Measurements from ENCODE around the gene PKD1L1.
"Not testable (repeated sequence)": the region's sequence is repeated elsewhere in the genome, so short reads cannot be mapped to it uniquely, and the experiment has no call there.

The PKD1L1 gene

GRCh38 chr7:47988496-47989386 lies 40.5 kb upstream of the PKD1L1 start:
- H3K9ac ChIP-seq (ENCODE audit: insufficient read length) = no peak overlapping the region
- H3K36me3 ChIP-seq (ENCODE audit: insufficient read depth, low read length) = no peaks in the 10 kb centered on the region
- H3K4me3 ChIP-seq = no peak overlapping the region
- TF ChIP-seq POLR2AphosphoS5 (IDR thresholded peaks at IDR 0.05; ENCODE audit: borderline replicate concordance, low read depth, low read length) (no peak), FOXP2 (optimal IDR thresholded peaks at IDR 0.05; ENCODE audit: control extremely low read depth, extremely low read length, insufficient read depth) (no peak), EZH2 (IDR thresholded peaks at IDR 0.05) (no peak)
- H3K9me3 ChIP-seq (ENCODE audit: low read depth, low read length) = no peaks in the 10 kb centered on the region
- H3K27ac ChIP-seq = no peak overlapping the region
- DNase-seq (ENCODE audit: low read depth, low spot score) = no peak

GRCh38 chr7:47982610-47983009 lies 34.3 kb upstream of the PKD1L1 start:
- TF ChIP-seq FOXP2 (optimal IDR thresholded peaks at IDR 0.05; ENCODE audit: control extremely low read depth, extremely low read length, insufficient read depth) (no peak), EZH2 (IDR thresholded peaks at IDR 0.05) (no peak), POLR2AphosphoS5 (IDR thresholded peaks at IDR 0.05; ENCODE audit: borderline replicate concordance, low read depth, low read length) (no peak)
- Histone ChIP-seq H3K27ac (no peak overlapping the region), H3K36me3 (ENCODE audit: insufficient read depth, low read length) (peaks cover 10% of the 10 kb centered on the region), H3K9me3 (ENCODE audit: low read depth, low read length) (no peaks in the 10 kb centered on the region), H3K4me3 (no peak overlapping the region), H3K9ac (ENCODE audit: insufficient read length) (no peak overlapping the region)
- DNase-seq (ENCODE audit: low read depth, low spot score) = no peak

DNA sequence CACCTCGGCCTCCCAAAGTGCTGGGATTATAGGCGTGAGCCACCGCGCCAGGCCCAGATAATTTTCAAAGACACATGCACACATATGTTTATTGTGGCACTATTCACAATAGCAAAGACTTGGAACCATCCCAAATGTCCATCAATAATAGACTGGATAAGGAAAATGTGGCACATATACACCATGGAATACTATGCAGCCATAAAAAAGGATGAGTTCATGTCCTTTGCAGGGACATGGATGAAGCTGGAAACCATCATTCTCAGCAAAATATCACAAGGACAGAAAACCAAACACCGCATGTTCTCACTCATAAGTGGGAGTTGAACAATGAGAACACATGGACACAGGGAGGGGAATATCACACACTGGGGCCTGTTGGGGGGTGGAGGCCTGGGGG lies 32.4 kb upstream of the PKD1L1 start:
- not testable (repeated sequence) for H3K4me3 ChIP-seq; DNase-seq (ENCODE audit: low read depth, low spot score); H3K27ac ChIP-seq; H3K9ac ChIP-seq (ENCODE audit: insufficient read length); H3K9me3 ChIP-seq (ENCODE audit: low read depth, low read length)
- H3K36me3 ChIP-seq (ENCODE audit: insufficient read depth, low read length) = peaks cover 29% of the 10 kb centered on the region

DNA sequence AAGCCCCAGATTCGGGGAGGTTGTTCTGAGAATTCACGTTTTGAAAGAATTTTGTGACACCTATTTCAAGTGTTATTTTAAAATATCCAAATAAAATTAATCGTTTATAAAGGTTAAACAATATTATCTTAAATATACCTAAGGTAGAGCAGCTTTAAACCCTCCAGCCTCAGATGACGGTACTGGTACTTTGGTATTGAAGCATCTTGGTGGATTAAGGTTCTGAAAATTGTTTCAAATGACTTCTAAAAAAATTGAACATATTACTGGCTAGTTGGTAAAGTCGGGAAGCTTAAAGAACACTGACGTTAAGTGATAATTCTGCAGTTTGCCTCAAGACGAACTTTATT lies 31.5 kb upstream of the PKD1L1 start:
- TF ChIP-seq FOXP2 (optimal IDR thresholded peaks at IDR 0.05; ENCODE audit: control extremely low read depth, extremely low read length, insufficient read depth) = no peak
- TF ChIP-seq POLR2AphosphoS5 (IDR thresholded peaks at IDR 0.05; ENCODE audit: borderline replicate concordance, low read depth, low read length) = no peak
- Histone ChIP-seq H3K4me3 (peak overlapping the region; percentile 95), H3K27ac (peak overlapping the region; percentile 44; the same call in 1 of the 2 replicates), H3K9me3 (ENCODE audit: low read depth, low read length) (no peaks in the 10 kb centered on the region), H3K9ac (ENCODE audit: insufficient read length) (no peak overlapping the region), H3K36me3 (ENCODE audit: insufficient read depth, low read length) (peaks cover 37% of the 10 kb centered on the region)
- DNase-seq (ENCODE audit: low read depth, low spot score) = no peak

DNA sequence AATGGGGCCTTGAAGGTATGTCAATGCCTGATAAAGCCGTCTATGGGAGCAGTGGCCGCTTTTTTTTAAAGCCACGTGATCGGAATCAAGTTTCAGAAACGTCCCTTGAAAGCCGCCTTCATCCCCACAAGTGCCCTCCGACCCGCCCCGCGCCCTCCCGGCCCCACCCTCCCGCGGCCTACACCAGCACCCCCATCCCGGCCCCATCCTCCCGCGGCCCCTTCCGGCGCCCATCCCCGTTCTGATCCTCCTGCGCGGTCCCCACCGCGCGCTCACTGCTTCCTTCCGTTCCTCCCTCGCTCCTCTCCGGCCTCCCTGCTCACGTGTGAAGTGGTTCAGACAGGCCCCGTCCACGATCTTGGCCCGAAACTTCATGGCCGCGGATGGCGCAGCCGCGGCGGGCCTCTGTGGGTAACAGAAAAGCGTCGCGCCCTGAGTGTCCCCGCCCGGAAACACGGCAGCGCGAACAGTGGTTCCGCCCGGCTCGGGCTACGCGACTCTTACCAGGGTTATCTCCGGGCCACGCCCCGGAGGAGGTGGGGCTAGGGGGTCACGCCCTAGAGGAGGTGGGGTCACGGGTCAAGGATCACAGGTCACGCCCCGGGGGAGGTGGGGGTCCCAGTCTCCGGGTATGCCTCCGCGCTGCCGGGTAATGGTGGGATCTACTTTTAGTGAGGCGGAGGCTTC lies 31.0 kb upstream of the PKD1L1 start, which contains the start of gene HUS1:
Gene HUS1 (minus strand): TSS at position 471 of the 687 bp plus-strand sequence. CDS start 96 bp downstream, at position 375.
- TF ChIP-seq POLR2AphosphoS5 (IDR thresholded peaks at IDR 0.05; ENCODE audit: borderline replicate concordance, low read depth, low read length) (peak; percentile 92), FOXP2 (optimal IDR thresholded peaks at IDR 0.05; ENCODE audit: control extremely low read depth, extremely low read length, insufficient read depth) (peak; percentile 89), EZH2 (IDR thresholded peaks at IDR 0.05) (no peak)
- Histone ChIP-seq H3K9me3 (ENCODE audit: low read depth, low read length) (no peaks in the 10 kb centered on the region), H3K4me3 (peak within 1 kb of the TSS; percentile 95), H3K9ac (ENCODE audit: insufficient read length) (peak within 1 kb of the TSS; percentile 92), H3K27ac (peak within 1 kb of the TSS; percentile 81; the same call in 1 of the 2 replicates), H3K36me3 (ENCODE audit: insufficient read depth, low read length) (peaks cover 42% of the 10 kb centered on the region)
- DNase-seq (ENCODE audit: low read depth, low spot score) = no peak

DNA sequence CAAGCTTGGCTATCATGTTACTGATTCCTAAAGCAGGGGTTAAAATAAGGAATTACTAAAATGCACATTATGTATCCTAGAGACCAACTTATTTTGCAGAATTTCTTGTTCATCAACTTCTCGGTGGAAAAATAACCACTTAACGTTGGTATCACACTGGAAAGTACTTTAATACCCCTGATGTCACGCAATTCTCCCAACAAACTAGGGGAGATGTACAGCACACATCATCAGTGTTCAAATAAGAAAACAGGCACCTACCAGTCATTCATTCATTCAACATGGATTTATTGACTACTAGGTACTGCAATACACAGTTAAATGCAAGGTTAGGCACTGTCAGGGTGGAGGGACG lies 30.5 kb upstream of the PKD1L1 start:
- H3K36me3 ChIP-seq (ENCODE audit: insufficient read depth, low read length) = peaks cover 47% of the 10 kb centered on the region
- no peak for DNase-seq (ENCODE audit: low read depth, low spot score)
- TF ChIP-seq EZH2 (IDR thresholded peaks at IDR 0.05) (no peak), POLR2AphosphoS5 (IDR thresholded peaks at IDR 0.05; ENCODE audit: borderline replicate concordance, low read depth, low read length) (no peak), FOXP2 (optimal IDR thresholded peaks at IDR 0.05; ENCODE audit: control extremely low read depth, extremely low read length, insufficient read depth) (no peak)

DNA sequence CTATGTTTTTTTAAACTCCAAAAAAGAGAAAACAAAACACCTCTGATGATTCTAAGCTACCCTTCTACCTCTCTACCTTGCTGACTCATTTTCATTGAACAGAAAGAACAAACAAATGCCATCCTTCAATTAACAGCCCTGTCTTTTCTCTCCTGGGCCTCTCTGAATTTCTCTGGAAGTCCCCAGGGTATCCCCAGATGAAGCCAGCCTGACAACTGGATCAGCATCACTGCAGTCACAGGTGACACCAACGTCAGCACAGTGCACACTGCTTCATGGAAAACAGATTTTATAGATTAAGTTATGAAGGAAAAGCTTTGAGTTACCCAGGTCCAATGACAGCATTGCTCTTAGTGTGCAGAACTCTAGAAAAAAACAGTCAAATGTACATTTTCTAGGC lies 25.5 kb upstream of the PKD1L1 start:
- H3K4me3 ChIP-seq = no peak overlapping the region
- DNase-seq (ENCODE audit: low read depth, low spot score) = no peak
- H3K9ac ChIP-seq (ENCODE audit: insufficient read length) = no peak overlapping the region
- H3K9me3 ChIP-seq (ENCODE audit: low read depth, low read length) = no peaks in the 10 kb centered on the region
- H3K36me3 ChIP-seq (ENCODE audit: insufficient read depth, low read length) = peaks cover 71% of the 10 kb centered on the region
- H3K27ac ChIP-seq = no peak overlapping the region
- TF ChIP-seq EZH2 (IDR thresholded peaks at IDR 0.05) = no peak
- no peak for TF ChIP-seq POLR2AphosphoS5 (IDR thresholded peaks at IDR 0.05; ENCODE audit: borderline replicate concordance, low read depth, low read length)
- no peak for TF ChIP-seq FOXP2 (optimal IDR thresholded peaks at IDR 0.05; ENCODE audit: control extremely low read depth, extremely low read length, insufficient read depth)

More for the DNA sequence above, 30.5 kb upstream of the PKD1L1 start:
- Histone ChIP-seq H3K4me3 (peak overlapping the region; percentile 95), H3K27ac (no peak overlapping the region), H3K9me3 (ENCODE audit: low read depth, low read length) (no peaks in the 10 kb centered on the region), H3K9ac (ENCODE audit: insufficient read length) (peak overlapping the region; percentile 92)

- Histone ChIP-seq H3K9ac (ENCODE audit: insufficient read length) (no peak overlapping the region), H3K9me3 (ENCODE audit: low read depth, low read length) (no peaks in the 10 kb centered on the region), H3K36me3 (ENCODE audit: insufficient read depth, low read length) (peaks cover 72% of the 10 kb centered on the region), H3K4me3 (no peak overlapping the region), H3K27ac (0 out of 2 replicates have a peak overlapping the region, but pooled peaks have one; percentile 32)
- TF ChIP-seq FOXP2 (optimal IDR thresholded peaks at IDR 0.05; ENCODE audit: control extremely low read depth, extremely low read length, insufficient read depth) = no peak
- no peak for TF ChIP-seq EZH2 (IDR thresholded peaks at IDR 0.05)
- TF ChIP-seq POLR2AphosphoS5 (IDR thresholded peaks at IDR 0.05; ENCODE audit: borderline replicate concordance, low read depth, low read length) = no peak
- DNase-seq (ENCODE audit: low read depth, low spot score) = no peak
Measured at GRCh38 chr7:47970761-47971160, 22.5 kb upstream of the PKD1L1 start.
